Measurements from ENCODE around the gene SPG7. TPM values are rescaled to one million over a fixed set of nuclear protein-coding genes. Genes with fewer than 3 reads are reported as not detected.

The SPG7 gene
- total RNA-seq, 1 donor from 2014 or later = 98.8 TPM

GRCh38 chr16:89548344-89549006, 40.3 kb downstream of the SPG7 start:
- TF ChIP-seq, protein P1, sequence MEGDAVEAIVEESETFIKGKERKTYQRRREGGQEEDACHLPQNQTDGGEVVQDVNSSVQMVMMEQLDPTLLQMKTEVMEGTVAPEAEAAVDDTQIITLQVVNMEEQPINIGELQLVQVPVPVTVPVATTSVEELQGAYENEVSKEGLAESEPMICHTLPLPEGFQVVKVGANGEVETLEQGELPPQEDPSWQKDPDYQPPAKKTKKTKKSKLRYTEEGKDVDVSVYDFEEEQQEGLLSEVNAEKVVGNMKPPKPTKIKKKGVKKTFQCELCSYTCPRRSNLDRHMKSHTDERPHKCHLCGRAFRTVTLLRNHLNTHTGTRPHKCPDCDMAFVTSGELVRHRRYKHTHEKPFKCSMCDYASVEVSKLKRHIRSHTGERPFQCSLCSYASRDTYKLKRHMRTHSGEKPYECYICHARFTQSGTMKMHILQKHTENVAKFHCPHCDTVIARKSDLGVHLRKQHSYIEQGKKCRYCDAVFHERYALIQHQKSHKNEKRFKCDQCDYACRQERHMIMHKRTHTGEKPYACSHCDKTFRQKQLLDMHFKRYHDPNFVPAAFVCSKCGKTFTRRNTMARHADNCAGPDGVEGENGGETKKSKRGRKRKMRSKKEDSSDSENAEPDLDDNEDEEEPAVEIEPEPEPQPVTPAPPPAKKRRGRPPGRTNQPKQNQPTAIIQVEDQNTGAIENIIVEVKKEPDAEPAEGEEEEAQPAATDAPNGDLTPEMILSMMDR (IDR thresholded peaks at IDR 0.05) = no peak
- intact Hi-C loops (cut with DNase I) = no loop called here
- no peak for DNase-seq
- Histone ChIP-seq H3K4me3 (no peak overlapping the region), H3K27ac (no peak overlapping the region), H3K9me3 (no peaks in the 10 kb centered on the region), H3K27me3 (ENCODE audit: low read depth) (no peaks in the 10 kb centered on the region), H3K4me1 (no peaks in the 10 kb centered on the region), H3K36me3 (peaks cover 94% of the 10 kb centered on the region)
- no peak for ATAC-seq

GRCh38 chr16:89549007-89549700, 41.0 kb downstream of the SPG7 start:
- H3K27ac ChIP-seq = no peak overlapping the region
- ATAC-seq (no peak), DNase-seq (no peak)
- H3K36me3 ChIP-seq = peaks cover 97% of the 10 kb centered on the region
- no peaks in the 10 kb centered on the region for H3K9me3 ChIP-seq
- TF ChIP-seq, protein P1 (IDR thresholded peaks at IDR 0.05) = no peak
- H3K4me1 ChIP-seq = no peaks in the 10 kb centered on the region
- no peaks in the 10 kb centered on the region for H3K27me3 ChIP-seq (ENCODE audit: low read depth)
- H3K4me3 ChIP-seq = no peak overlapping the region
- intact Hi-C loops (cut with DNase I) = no loop called here

- TF ChIP-seq, protein P1 (IDR thresholded peaks at IDR 0.05) = no peak
- ATAC-seq (no peak), DNase-seq (no peak)
- Histone ChIP-seq H3K27ac (no peak overlapping the region), H3K27me3 (ENCODE audit: low read depth) (no peaks in the 10 kb centered on the region), H3K36me3 (peaks cover 99% of the 10 kb centered on the region), H3K4me3 (no peak overlapping the region), H3K4me1 (no peaks in the 10 kb centered on the region), H3K9me3 (no peaks in the 10 kb centered on the region)
- intact Hi-C loops (cut with DNase I) = no loop called here
These were observed 42.3 kb downstream of the SPG7 start for GRCh38 chr16:89550421-89551007.

- Histone ChIP-seq H3K9me3 (no peaks in the 10 kb centered on the region), H3K36me3 (peaks cover 97% of the 10 kb centered on the region), H3K27ac (no peak overlapping the region), H3K4me3 (no peak overlapping the region), H3K4me1 (no peaks in the 10 kb centered on the region), H3K27me3 (ENCODE audit: low read depth) (no peaks in the 10 kb centered on the region)
- ATAC-seq (no peak), DNase-seq (no peak)
- TF ChIP-seq, protein P1 (IDR thresholded peaks at IDR 0.05) = no peak
- intact Hi-C loops (cut with DNase I) = no loop called here
These were observed 44.1 kb downstream of the SPG7 start for GRCh38 chr16:89552329-89552728.

GRCh38 chr16:89552913-89553312, 44.7 kb downstream of the SPG7 start:
- Histone ChIP-seq H3K4me1 (no peaks in the 10 kb centered on the region), H3K9me3 (no peaks in the 10 kb centered on the region), H3K27me3 (ENCODE audit: low read depth) (no peaks in the 10 kb centered on the region), H3K36me3 (peaks cover 91% of the 10 kb centered on the region), H3K4me3 (no peak overlapping the region), H3K27ac (no peak overlapping the region)
- TF ChIP-seq, protein P1 (IDR thresholded peaks at IDR 0.05) = no peak
- intact Hi-C loops (cut with DNase I) = no loop called here
- DNase-seq (no peak), ATAC-seq (no peak)
